OCI-M2 (cell line): ENCODE measurements around the gene HIBCH.
"Not testable (repeated sequence)": the region's sequence is repeated elsewhere in the genome, so short reads cannot be mapped to it uniquely, and the experiment has no call there.

Source experiments
- DNase-seq: peaks from one replicate; lab custom pipeline; 2025; ENCODE audit not compliant: unreplicated experiment; lab: John Stamatoyannopoulos, UW

HIBCH gene

DNA sequence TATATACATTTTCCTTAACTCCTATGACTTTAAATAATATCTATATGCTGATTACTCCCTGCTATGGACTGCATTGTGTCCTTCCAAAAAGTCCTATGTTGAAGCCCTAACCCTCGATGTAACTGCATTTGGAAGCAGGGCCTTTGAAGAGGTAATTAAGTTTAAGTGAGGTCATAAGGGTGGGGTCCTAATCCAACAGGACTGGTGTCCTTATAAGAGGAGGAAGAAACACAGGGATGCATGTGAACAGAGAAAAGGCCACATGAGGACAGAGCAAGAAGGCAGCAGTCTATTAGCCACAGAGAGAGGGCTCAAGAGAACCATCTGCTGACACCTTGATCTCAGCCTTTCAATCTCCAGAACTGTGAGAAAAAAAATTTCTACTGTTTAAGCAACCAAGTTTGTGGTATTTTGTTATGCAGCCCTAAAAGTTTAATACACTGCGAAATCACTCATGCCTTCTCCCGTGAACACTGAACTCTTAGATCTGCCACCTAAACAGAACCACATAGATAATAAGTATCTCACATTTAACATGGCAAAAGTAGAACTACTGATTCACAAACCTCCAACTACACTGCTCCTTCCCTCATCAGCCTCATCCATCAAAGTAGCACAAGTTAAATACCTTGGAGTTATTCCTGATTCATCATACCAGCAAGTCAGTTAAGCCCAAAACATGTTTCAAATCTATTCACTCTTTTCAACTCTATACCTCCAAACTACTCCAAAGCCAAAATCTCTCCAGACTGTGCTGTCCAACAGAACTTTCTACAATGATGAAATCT, 65.4 kb downstream of the HIBCH start:
- no peak for DNase-seq

GRCh38 chr2:190250421-190250820, 69.2 kb downstream of the HIBCH start:
- no peak for DNase-seq

DNA sequence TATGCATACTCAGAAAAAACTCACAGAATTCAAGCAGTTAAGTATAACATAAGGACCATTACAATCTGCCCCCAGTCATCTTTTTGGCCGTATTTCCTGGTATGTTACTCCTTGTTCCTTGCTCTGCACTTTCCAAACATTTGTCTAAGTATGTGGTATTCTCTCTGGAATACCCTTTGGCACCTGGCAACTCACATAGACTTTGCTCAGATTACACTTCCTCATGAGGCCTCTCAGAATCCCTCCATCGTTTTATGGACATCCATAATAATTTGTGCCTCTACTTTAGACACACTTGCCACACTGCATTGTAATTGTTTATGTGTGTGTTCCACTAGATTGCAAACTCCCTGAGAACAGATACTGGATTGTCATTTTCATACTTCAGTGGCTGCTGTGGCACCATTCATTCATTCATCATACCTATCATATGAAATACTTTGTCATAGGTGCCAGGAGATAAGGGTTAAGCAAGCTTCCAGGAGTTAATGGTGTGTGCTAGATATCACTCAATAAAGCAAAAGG, 84.0 kb downstream of the HIBCH start:
- DNase-seq, result no peak

DNA sequence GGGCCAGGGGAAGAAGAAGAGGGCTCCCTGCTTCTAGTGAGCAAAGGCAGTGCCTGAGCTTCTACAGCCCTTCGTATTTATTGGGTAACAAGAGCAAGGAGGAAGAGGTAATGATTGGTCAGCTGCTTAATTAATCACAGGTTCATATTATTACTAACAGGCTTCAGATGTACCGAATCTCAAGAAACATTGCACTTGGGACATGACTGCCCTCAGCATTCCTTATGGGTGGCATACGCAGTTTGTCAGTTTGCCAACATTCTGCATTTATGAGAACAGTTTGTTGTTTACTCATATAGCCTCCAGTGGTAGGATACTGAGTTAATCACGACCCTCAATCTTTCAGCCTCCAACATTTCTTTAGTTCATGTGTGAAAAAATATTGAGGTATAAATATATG, 84.5 kb downstream of the HIBCH start:
- DNase-seq, result no peak

DNA sequence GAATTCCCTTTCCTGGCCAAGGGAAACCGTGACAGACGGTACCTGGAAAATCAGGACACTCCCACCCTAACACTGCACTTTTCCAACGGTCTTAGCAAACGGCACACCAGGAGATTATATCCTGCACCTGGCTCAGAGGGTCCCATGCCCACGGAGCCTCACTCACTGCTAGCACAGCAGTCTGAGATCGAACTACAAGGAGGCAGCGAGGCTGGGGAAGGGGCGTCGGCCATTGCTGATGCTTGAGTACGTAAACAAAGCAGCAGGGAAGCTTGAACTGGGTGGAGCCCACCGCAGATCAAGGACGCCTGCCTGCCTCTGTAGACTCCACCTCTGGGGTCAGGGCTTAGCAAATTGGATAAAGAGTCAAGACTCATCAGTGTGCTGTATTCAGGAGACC, 95.6 kb downstream of the HIBCH start:
- not testable (repeated sequence) for DNase-seq

DNA sequence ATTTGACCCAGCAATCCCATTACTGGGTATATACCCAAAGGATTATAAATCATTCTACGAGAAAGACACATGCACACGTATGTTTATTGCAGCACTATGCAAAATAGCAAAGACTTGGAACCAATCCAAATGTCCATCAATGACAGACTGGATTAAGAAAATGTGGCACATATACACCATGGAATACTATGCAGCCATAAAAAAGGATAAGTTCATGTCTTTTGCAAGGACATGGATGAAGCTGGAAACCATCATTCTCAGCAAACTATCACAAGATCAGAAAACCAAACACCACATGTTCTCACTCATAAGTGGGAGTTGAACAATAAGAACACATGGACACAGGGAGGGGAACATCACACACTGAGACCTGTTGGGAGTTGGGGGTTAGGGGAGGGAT, 96.9 kb downstream of the HIBCH start:
- not testable (repeated sequence) for DNase-seq

DNA sequence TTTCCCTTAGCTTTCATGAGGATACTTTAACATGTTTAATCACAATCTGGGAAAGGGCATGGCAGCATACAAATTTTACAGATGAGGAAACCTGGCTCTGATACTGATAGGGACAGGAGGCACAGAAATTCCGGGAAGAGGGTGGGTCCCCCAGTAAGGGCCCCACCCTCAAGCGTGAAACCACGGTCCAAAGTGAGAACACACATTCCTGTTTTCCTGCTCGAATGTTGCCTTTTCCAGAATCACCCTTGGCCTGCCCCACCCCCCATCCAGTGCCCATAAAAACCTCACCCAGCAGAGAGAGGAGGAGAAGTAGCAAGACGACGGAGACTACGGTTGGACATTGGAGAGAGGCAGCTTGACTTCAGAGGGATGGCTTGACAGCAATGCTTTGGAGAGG, 98.2 kb downstream of the HIBCH start:
- DNase-seq, result no peak

DNA sequence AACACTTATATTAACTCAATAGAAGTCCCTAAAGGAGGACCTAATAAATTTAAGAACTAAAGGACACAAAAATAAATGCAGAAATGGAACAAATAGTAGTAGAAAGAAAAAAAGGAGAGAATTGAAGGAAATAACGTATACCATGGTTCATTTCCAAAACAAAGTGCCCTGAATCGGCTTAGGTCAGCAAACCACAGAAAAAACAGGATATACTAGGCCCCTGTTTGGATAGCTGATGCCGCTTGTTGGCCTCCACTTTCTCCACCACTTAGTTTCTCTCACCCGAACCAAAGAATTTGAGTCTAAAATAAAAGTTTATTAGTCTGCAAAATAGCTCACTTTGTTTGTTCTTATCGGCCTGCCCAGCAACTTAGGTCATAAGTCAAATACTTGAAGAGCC, 100.4 kb downstream of the HIBCH start:
- DNase-seq, result no peak

- no peak for DNase-seq
Measured at GRCh38 chr2:190217616-190218015, 102.0 kb downstream of the HIBCH start.

GRCh38 chr2:190216829-190217228, 102.8 kb downstream of the HIBCH start:
- no peak for DNase-seq

DNA sequence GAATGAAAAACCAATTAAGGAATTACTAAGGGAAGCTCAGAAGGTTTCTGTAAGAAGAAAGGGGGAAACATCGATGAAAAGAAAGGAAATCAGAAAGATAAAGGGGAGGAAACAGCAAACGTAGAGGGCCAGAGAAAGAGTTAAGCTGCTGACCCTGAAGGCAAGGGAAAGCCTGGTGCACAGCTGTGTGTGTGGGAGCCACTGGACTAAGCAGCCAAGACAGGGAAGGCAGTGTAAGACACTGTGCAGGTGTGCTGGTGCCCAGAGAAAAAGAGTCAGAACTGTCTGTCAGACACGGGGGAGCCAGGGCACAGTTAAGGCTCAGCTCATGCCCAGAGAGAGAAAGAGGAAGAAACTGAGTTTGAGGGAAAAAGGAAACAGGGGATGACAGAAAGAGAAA, 104.0 kb downstream of the HIBCH start:
- DNase-seq, result no peak

- DNase-seq, result no peak
Measured at GRCh38 chr2:190214426-190215194, 105.0 kb downstream of the HIBCH start.

- DNase-seq, result no peak
Measured at GRCh38 chr2:190213441-190214335, 105.9 kb downstream of the HIBCH start.

GRCh38 chr2:190210471-190210870, 109.2 kb downstream of the HIBCH start:
- no peak for DNase-seq

DNA sequence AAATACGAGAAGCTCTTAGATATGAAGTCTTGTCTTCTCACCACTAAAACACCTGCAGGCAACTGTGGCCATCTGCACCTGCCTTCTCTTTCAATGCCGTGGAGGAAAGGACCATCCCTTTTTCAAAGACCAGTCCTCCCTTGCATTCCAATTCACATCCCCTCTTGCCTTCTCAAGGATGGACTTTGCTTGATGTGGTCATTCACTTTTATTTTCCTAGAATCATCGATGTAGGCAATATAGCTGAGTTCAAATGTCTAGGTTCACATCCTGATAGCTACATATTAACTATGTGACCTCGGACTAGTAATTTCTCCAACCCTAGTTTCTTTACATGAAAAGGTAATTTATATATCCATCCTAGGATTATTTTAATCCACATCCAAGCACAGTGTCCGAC, 110.1 kb downstream of the HIBCH start:
- DNase-seq, result no peak

- no peak for DNase-seq
Measured at GRCh38 chr2:190207930-190208329, 111.7 kb downstream of the HIBCH start.

DNA sequence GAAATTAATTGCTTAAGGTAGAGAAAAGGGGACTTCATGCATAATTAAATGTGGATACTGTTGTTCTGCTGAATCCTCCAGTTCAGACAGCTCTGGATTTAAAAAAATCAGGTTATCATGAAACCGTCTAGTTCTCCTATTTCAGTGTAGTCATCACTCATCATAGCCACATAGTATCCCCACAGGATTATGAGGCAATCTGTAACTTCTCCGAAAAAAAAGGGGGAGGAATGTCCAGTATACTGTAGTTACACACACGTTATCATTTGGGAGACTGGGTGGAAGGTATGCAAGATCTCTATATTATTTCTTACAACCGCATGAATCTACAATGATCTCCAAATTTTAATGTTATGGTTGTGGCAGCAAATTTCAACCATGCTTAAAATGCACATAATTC, 114.0 kb downstream of the HIBCH start:
- no peak for DNase-seq

GRCh38 chr2:190202604-190203003, 117.0 kb downstream of the HIBCH start:
- DNase-seq, result no peak

- DNase-seq, result no peak
Measured at GRCh38 chr2:190202018-190202417, 117.6 kb downstream of the HIBCH start.

DNA sequence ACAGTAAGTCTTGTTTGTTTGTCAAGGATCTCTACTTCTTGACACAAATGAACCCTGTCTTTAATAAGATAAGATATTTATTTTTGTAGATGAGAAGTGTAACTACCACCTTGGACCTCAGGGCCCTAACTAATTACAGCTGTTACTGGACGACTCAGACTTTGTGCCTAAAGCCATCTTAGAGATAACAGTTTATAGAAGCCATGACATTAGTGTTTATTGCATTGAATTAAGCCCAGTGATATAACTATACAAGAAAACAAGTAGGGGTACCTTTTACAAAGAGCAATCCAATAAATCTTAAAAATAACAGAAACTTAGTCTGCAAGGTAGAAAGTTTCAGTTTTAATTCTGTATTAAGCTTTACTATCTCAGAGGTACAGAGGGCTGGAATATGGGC, 119.0 kb downstream of the HIBCH start:
- DNase-seq, result no peak

GRCh38 chr2:190199530-190199929, 120.1 kb downstream of the HIBCH start:
- no peak for DNase-seq
